ENCODE results near the gene NLN. TPM values are rescaled to one million over a fixed set of nuclear protein-coding genes. Genes with fewer than 3 reads are reported as not detected.
"Not testable (repeated sequence)": the region's sequence is repeated elsewhere in the genome, so short reads cannot be mapped to it uniquely, and the experiment has no call there.

The NLN gene
- total RNA-seq, 1 experiment from 2014 or later, result 46.5 TPM

DNA sequence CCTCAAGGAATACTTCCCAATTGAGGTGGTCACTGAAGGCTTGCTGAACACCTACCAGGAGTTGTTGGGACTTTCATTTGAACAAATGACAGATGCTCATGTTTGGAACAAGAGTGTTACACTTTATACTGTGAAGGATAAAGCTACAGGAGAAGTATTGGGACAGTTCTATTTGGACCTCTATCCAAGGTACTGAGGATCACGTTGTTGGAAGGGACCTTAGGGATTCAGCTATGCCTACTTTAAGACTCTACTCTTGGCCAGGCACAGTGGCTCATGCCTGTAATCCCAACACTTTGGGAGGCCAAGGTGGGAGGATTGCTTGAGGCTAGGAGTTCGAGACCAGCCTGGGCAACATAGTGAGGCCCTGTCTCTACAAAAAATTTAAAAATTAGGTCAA, 66.3 kb downstream of the NLN start:
- H3K4me3 ChIP-seq (ENCODE audit: low read length); H3K4me2 ChIP-seq (ENCODE audit: low read depth, low read length, poor library complexity, severe bottlenecking); H3K4me1 ChIP-seq (ENCODE audit: low read length); H4K20me1 ChIP-seq (ENCODE audit: insufficient read depth, low read depth, low read length); H3K9me3 ChIP-seq (ENCODE audit: low read length); DNase-seq; H3K9ac ChIP-seq (ENCODE audit: low read length); H3K27ac ChIP-seq (ENCODE audit: low read length); H3K79me2 ChIP-seq (ENCODE audit: low read length); H3K9me2 ChIP-seq (replicated peaks; ENCODE audit: insufficient read depth, low read length); H3K27me3 ChIP-seq (ENCODE audit: low read length); H2AFZ ChIP-seq (ENCODE audit: low read length): not testable (repeated sequence)
- peaks cover 34% of the 10 kb centered on the region; the same call in 1 of the 2 replicates for H3K36me3 ChIP-seq (ENCODE audit: insufficient read depth, low read length)

DNA sequence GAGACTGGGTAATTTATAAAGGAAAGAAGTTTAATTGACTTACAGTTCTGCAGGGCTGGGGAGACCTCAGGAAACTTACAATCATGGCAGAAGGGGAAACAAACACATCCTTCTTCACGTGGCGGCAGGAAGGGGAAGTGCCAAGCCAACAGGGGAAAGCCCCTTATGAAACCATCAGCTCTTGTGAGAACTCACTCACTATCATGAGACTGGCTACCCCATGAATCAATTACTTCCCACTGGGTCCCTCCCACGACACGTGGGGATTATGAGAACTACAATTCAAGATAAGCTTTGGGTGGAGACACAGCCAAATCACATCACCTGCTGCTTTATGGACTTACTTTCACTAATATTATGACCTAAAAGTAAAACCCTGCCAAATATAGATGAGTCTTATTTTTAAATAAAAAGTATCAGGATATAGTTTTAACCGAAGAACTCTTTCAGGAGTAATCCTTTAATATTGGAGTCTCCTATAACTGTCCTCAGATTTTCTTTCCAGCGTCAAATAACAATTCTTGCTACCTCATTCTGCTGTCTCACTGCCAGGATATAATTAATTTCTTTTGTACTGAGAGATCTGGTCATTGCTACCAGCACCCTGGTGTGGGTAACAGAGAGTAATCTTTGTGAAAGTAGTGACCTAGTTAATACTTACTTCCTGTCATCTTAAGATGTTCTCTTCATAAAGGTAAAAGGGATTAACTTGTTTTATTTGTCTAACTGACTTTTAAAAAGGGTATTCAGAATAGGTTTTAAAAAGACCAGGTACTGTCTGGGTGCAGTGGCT, 68.6 kb downstream of the NLN start:
- Histone ChIP-seq H3K9me2 (replicated peaks; ENCODE audit: insufficient read depth, low read length) (no peaks in the 10 kb centered on the region), H3K4me2 (ENCODE audit: low read depth, low read length, poor library complexity, severe bottlenecking) (no peak overlapping the region), H4K20me1 (ENCODE audit: insufficient read depth, low read depth, low read length) (no peaks in the 10 kb centered on the region), H3K27ac (ENCODE audit: low read length) (no peak overlapping the region), H3K79me2 (ENCODE audit: low read length) (0 out of 2 replicates have a peak, but pooled peaks cover 3% of the 10 kb centered on the region), H3K36me3 (ENCODE audit: insufficient read depth, low read length) (peaks cover 33% of the 10 kb centered on the region; the same call in 1 of the 2 replicates), H3K9ac (ENCODE audit: low read length) (no peak overlapping the region), H3K27me3 (ENCODE audit: low read length) (no peaks in the 10 kb centered on the region), H2AFZ (ENCODE audit: low read length) (no peak overlapping the region), H3K4me3 (ENCODE audit: low read length) (no peak overlapping the region), H3K4me1 (ENCODE audit: low read length) (no peaks in the 10 kb centered on the region), H3K9me3 (ENCODE audit: low read length) (no peaks in the 10 kb centered on the region)
- DNase-seq, result no peak

DNA sequence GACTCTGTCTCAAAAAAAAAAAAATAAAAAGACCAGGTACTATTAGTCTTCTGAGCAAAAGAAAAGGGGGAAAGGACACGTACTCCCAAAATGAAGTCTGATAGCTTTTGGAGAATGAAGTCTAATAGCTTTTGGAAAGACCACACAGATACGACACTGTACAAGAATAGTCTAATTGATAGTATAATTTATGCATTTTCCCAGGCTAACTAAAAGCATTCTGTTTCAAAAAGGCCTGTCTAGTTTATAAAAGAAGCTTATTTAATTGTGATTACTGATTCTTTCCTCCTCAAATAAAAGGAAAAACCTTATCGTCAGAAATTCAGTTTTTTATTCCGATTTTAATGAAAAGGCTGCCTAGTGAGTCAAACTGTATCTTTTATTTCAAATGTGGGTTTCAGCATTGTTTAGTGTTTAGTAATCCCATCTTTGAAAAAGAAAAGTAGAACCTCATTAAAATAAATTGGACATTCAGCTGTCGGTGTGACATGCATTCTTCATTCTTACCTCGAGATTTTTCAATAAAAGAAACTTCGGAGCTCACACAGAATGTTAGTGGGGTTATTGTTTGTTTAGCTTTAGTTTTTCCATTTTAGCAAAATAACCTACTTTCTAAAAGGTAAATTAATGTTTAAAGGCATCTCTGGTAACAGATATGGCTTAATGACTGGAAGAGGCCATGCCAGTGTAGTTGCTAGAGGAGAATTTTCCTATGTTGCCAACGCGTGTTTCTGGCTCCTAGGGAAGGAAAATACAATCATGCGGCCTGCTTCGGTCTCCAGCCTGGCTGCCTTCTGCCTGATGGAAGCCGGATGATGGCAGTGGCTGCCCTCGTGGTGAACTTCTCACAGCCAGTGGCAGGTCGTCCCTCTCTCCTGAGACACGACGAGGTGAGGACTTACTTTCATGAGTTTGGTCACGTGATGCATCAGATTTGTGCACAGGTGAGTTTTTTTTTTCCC, 70.0 kb downstream of the NLN start:
- H3K27ac ChIP-seq (ENCODE audit: low read length), result no peak overlapping the region
- no peaks in the 10 kb centered on the region for H3K4me1 ChIP-seq (ENCODE audit: low read length)
- no peaks in the 10 kb centered on the region for H3K9me2 ChIP-seq (replicated peaks; ENCODE audit: insufficient read depth, low read length)
- peaks cover 30% of the 10 kb centered on the region; the same call in 1 of the 2 replicates for H3K36me3 ChIP-seq (ENCODE audit: insufficient read depth, low read length)
- no peak overlapping the region for H3K4me3 ChIP-seq (ENCODE audit: low read length)
- H2AFZ ChIP-seq (ENCODE audit: low read length), result no peak overlapping the region
- no peaks in the 10 kb centered on the region for H3K9me3 ChIP-seq (ENCODE audit: low read length)
- H3K27me3 ChIP-seq (ENCODE audit: low read length), result no peaks in the 10 kb centered on the region
- H4K20me1 ChIP-seq (ENCODE audit: insufficient read depth, low read depth, low read length), result no peaks in the 10 kb centered on the region
- no peak overlapping the region for H3K4me2 ChIP-seq (ENCODE audit: low read depth, low read length, poor library complexity, severe bottlenecking)
- DNase-seq, result no peak
- H3K9ac ChIP-seq (ENCODE audit: low read length), result no peak overlapping the region
- 0 out of 2 replicates have a peak, but pooled peaks cover 3% of the 10 kb centered on the region for H3K79me2 ChIP-seq (ENCODE audit: low read length)

DNA sequence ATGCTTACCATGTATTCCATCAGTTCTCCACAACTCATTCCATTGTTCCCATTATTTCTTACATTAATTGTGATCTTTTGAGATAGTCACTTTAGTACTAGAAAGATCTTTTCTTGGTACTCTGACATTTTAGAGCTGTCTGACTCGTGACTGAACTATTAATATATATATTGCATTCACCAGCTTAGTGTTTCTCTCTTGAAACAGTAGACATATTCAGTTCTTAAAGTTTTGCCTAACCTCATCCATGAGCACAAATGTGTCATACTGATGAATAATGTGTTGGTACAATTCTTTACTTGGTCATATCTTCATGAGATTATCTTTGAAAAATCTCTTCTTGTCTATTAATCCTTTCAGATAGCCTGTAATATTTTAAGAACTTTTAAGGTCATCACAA, 74.3 kb downstream of the NLN start:
- H3K9ac ChIP-seq (ENCODE audit: low read length), result no peak overlapping the region
- no peaks in the 10 kb centered on the region for H3K9me3 ChIP-seq (ENCODE audit: low read length)
- no peaks in the 10 kb centered on the region for H3K4me1 ChIP-seq (ENCODE audit: low read length)
- no peaks in the 10 kb centered on the region for H4K20me1 ChIP-seq (ENCODE audit: insufficient read depth, low read depth, low read length)
- no peak overlapping the region for H2AFZ ChIP-seq (ENCODE audit: low read length)
- no peaks in the 10 kb centered on the region for H3K27me3 ChIP-seq (ENCODE audit: low read length)
- 0 out of 2 replicates have a peak, but pooled peaks cover 2% of the 10 kb centered on the region for H3K79me2 ChIP-seq (ENCODE audit: low read length)
- no peak for DNase-seq
- H3K4me3 ChIP-seq (ENCODE audit: low read length), result no peak overlapping the region
- no peak overlapping the region for H3K27ac ChIP-seq (ENCODE audit: low read length)
- no peaks in the 10 kb centered on the region for H3K9me2 ChIP-seq (replicated peaks; ENCODE audit: insufficient read depth, low read length)
- peaks cover 19% of the 10 kb centered on the region; the same call in 1 of the 2 replicates for H3K36me3 ChIP-seq (ENCODE audit: insufficient read depth, low read length)
- no peak overlapping the region for H3K4me2 ChIP-seq (ENCODE audit: low read depth, low read length, poor library complexity, severe bottlenecking)

DNA sequence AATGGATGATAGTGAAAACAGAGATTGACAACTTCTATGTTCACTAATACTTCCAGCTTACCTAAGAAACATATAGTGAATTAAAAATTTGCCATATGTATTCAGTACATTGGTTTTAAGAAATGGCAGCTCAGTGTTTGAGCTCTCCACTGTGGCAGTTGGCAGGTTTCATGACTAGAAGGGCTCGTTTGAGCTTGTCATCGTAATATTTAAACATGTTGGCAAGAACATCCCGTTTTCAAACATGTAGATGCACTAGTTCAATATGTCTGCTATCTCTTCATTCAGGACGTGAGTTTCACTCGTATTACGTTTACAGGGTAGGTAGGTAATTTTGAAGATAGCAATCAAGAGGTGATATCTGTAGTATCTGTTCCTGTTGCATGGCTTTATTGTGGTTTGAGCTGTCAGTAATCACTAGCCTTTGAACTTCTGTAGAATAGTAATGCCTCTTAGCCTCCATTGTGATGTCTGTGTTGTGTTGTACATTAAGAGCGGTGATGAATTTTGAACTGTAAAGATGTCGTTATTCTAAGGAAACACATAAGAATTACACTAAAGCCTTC, 74.8 kb downstream of the NLN start:
- Histone ChIP-seq H3K79me2 (ENCODE audit: low read length) (0 out of 2 replicates have a peak, but pooled peaks cover 2% of the 10 kb centered on the region), H3K4me3 (ENCODE audit: low read length) (no peak overlapping the region), H3K36me3 (ENCODE audit: insufficient read depth, low read length) (peaks cover 19% of the 10 kb centered on the region; the same call in 1 of the 2 replicates), H3K4me2 (ENCODE audit: low read depth, low read length, poor library complexity, severe bottlenecking) (no peak overlapping the region), H2AFZ (ENCODE audit: low read length) (no peak overlapping the region), H3K9me2 (replicated peaks; ENCODE audit: insufficient read depth, low read length) (no peaks in the 10 kb centered on the region), H3K4me1 (ENCODE audit: low read length) (no peaks in the 10 kb centered on the region), H3K27ac (ENCODE audit: low read length) (no peak overlapping the region), H4K20me1 (ENCODE audit: insufficient read depth, low read depth, low read length) (no peaks in the 10 kb centered on the region), H3K9me3 (ENCODE audit: low read length) (no peaks in the 10 kb centered on the region), H3K9ac (ENCODE audit: low read length) (no peak overlapping the region), H3K27me3 (ENCODE audit: low read length) (no peaks in the 10 kb centered on the region)
- DNase-seq, result no peak

DNA sequence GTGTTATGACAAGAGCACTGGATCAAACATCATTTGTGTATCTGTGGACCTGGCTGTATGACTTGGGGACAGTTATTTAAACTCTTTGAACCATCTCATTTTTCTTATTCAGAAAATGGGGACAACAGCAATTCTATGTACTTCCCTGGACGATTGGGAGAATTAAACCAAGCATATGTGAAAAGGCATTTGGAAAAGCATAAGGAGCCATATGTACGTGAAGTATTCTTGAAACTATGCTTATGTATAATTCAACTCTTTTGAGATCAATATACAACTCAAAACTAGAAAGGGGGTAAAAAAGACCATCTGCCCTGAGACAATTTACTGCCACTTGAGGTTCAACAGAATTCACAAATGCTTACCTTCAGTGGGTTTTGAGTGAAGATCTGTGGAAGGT, 75.5 kb downstream of the NLN start:
- no peak overlapping the region for H3K27ac ChIP-seq (ENCODE audit: low read length)
- no peak overlapping the region for H3K4me2 ChIP-seq (ENCODE audit: low read depth, low read length, poor library complexity, severe bottlenecking)
- no peaks in the 10 kb centered on the region for H3K27me3 ChIP-seq (ENCODE audit: low read length)
- H2AFZ ChIP-seq (ENCODE audit: low read length), result no peak overlapping the region
- no peak for DNase-seq
- H3K9me2 ChIP-seq (replicated peaks; ENCODE audit: insufficient read depth, low read length), result no peaks in the 10 kb centered on the region
- no peaks in the 10 kb centered on the region for H3K9me3 ChIP-seq (ENCODE audit: low read length)
- H3K4me1 ChIP-seq (ENCODE audit: low read length), result no peaks in the 10 kb centered on the region
- H3K4me3 ChIP-seq (ENCODE audit: low read length), result no peak overlapping the region
- H3K79me2 ChIP-seq (ENCODE audit: low read length), result 0 out of 2 replicates have a peak, but pooled peaks cover 2% of the 10 kb centered on the region
- peaks cover 19% of the 10 kb centered on the region; the same call in 1 of the 2 replicates for H3K36me3 ChIP-seq (ENCODE audit: insufficient read depth, low read length)
- H4K20me1 ChIP-seq (ENCODE audit: insufficient read depth, low read depth, low read length), result no peaks in the 10 kb centered on the region
- H3K9ac ChIP-seq (ENCODE audit: low read length), result no peak overlapping the region

DNA sequence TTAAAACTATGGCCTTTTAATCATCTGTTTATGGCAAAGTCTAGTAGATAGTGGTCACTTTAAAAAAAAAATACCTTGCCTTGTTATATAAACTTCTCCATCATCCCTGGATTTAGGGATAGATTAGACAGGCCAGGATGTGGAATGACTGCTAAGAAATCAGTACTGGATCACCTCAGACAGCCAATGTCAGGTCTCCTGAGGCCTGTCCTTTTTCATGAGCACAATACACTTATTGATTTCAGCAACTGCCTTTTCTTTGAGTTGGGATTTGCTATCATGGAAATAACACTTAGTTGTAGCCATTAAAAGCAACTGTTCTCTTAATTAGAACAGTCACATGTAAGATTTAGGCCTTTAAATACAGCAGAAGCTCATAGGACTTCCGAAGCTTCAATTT, 77.9 kb downstream of the NLN start:
- Histone ChIP-seq H3K36me3 (ENCODE audit: insufficient read depth, low read length) (peaks cover 19% of the 10 kb centered on the region; the same call in 1 of the 2 replicates), H3K27ac (ENCODE audit: low read length) (no peak overlapping the region), H3K4me1 (ENCODE audit: low read length) (no peaks in the 10 kb centered on the region)

More for the DNA sequence above, 77.9 kb downstream of the NLN start:
- Histone ChIP-seq H3K79me2 (ENCODE audit: low read length) (0 out of 2 replicates have a peak, but pooled peaks cover 2% of the 10 kb centered on the region), H4K20me1 (ENCODE audit: insufficient read depth, low read depth, low read length) (no peaks in the 10 kb centered on the region), H3K4me2 (ENCODE audit: low read depth, low read length, poor library complexity, severe bottlenecking) (no peak overlapping the region), H3K4me3 (ENCODE audit: low read length) (no peak overlapping the region), H3K9ac (ENCODE audit: low read length) (no peak overlapping the region), H3K9me3 (ENCODE audit: low read length) (no peaks in the 10 kb centered on the region), H3K9me2 (replicated peaks; ENCODE audit: insufficient read depth, low read length) (no peaks in the 10 kb centered on the region), H2AFZ (ENCODE audit: low read length) (no peak overlapping the region), H3K27me3 (ENCODE audit: low read length) (no peaks in the 10 kb centered on the region)
- DNase-seq, result no peak
